Activated CD4-positive, alpha-beta T cell treated with anti-CD3 and anti-CD28 coated beads, Interleukin-2, amount 10 ng/mL, durations not matched to agents 7 days and 5 days (primary cell): ENCODE results near the gene CASK. TPM values are rescaled to one million over a fixed set of nuclear protein-coding genes. Genes with fewer than 3 reads are reported as not detected.

ENCODE experiments used
- CTCF ChIA-PET: fragments of 350-600 bp; sonication (Branson Sonifier 250); formaldehyde crosslinking; loops from one replicate; lab custom pipeline; 2021; ENCODE audit warnings: antibody characterized with exemption; lab: Charles Lee
- POLR2A ChIA-PET: fragments of 350-600 bp; sonication (Branson Sonifier 250); formaldehyde crosslinking; loops from one replicate; lab custom pipeline; 2021; ENCODE audit warnings: antibody characterized with exemption; lab: Charles Lee
- DNase-seq: peaks from one replicate; pipeline ENCODE4 v3.0.0-alpha.2; 2020
- H3K27ac Mint-ChIP-seq: one replicate; pipeline ENCODE4 v1.8.0; 2021; ENCODE audit warnings: mild to moderate bottlenecking, moderate library complexity, mixed read lengths
- H3K27me3 Mint-ChIP-seq: one replicate; pipeline ENCODE4 v1.8.0; 2021; ENCODE audit warnings: mixed read lengths
- H3K36me3 Mint-ChIP-seq: one replicate; pipeline ENCODE4 v1.8.0; 2021; ENCODE audit warnings: low read depth, mixed read lengths
- H3K4me1 Mint-ChIP-seq: one replicate; pipeline ENCODE4 v1.8.0; 2021; ENCODE audit warnings: mixed read lengths
- H3K4me3 Mint-ChIP-seq: one replicate; pipeline ENCODE4 v1.8.0; 2021; ENCODE audit warnings: mild to moderate bottlenecking, moderate library complexity, mixed read lengths
- H3K9me3 Mint-ChIP-seq: one replicate; pipeline ENCODE4 v1.8.0; 2021; ENCODE audit warnings: mixed read lengths
- total RNA-seq, 2 experiments: library from RNA; stranded (reverse); gene quantifications; one replicate each; pipeline ENCODE4 v1.2.3, GENCODE V29; 2021

The CASK gene
- 10 to 100 TPM; 30.8 to 32.4 TPM for total RNA-seq

GRCh38 chrX:41923211-41923977 lies at the start of gene CASK:
Gene CASK (minus strand): TSS chrX:41923554. CDS start chrX:41922988, 566 bp downstream.
- peaks cover 8% of the 10 kb centered on the region for H3K36me3 Mint-ChIP-seq

GRCh38 chrX:41971346-41971745 lies 48.0 kb upstream of the CASK start:
- CTCF ChIA-PET: no interaction called here
- H3K27ac Mint-ChIP-seq: no peak overlapping the region
- H3K36me3 Mint-ChIP-seq: no peaks in the 10 kb centered on the region

More at GRCh38 chrX:41923211-41923977, at the start of gene CASK:
- H3K27me3 Mint-ChIP-seq: no peaks in the 10 kb centered on the region
- CTCF ChIA-PET: interaction anchor here (0.6 to 0.8 kb wide), 2 partner anchors 9 to 39 kb away, joined by 3 read pairs; no protein-coding TSS in a partner anchor
- H3K4me1 Mint-ChIP-seq: peaks cover 22% of the 10 kb centered on the region
- peak within 1 kb of the TSS; percentile 89 for H3K4me3 Mint-ChIP-seq
- peak; percentile 89 for DNase-seq
- no peaks in the 10 kb centered on the region for H3K9me3 Mint-ChIP-seq
- H3K27ac Mint-ChIP-seq: peak within 1 kb of the TSS; percentile 92
- POLR2A ChIA-PET: no interaction called here

GRCh38 chrX:41970419-41970818 lies 47.1 kb upstream of the CASK start:
- DNase-seq: no peak
- Mint-ChIP-seq H3K27me3 (peaks cover 1% of the 10 kb centered on the region), H3K4me3 (no peak overlapping the region), H3K4me1 (no peaks in the 10 kb centered on the region), H3K36me3 (no peaks in the 10 kb centered on the region), H3K9me3 (peaks cover 3% of the 10 kb centered on the region), H3K27ac (no peak overlapping the region)
- CTCF ChIA-PET: no interaction called here
- POLR2A ChIA-PET: no interaction called here

More at GRCh38 chrX:41971346-41971745, 48.0 kb upstream of the CASK start:
- no peak for DNase-seq
- H3K4me1 Mint-ChIP-seq: no peaks in the 10 kb centered on the region
- H3K4me3 Mint-ChIP-seq: no peak overlapping the region
- peaks cover 3% of the 10 kb centered on the region for H3K9me3 Mint-ChIP-seq
- H3K27me3 Mint-ChIP-seq: peaks cover 1% of the 10 kb centered on the region
- POLR2A ChIA-PET: interaction anchor here (0.5 kb wide), 1 partner anchor 308 kb away, joined by 7 read pairs; no protein-coding TSS in a partner anchor

GRCh38 chrX:41963348-41963747 lies 40.0 kb upstream of the CASK start:
- POLR2A ChIA-PET: no interaction called here
- no peaks in the 10 kb centered on the region for H3K36me3 Mint-ChIP-seq
- H3K4me1 Mint-ChIP-seq: peaks cover 1% of the 10 kb centered on the region
- CTCF ChIA-PET: no interaction called here
- DNase-seq: no peak
- H3K27me3 Mint-ChIP-seq: no peaks in the 10 kb centered on the region
- H3K27ac Mint-ChIP-seq: peak overlapping the region; percentile 66
- no peak overlapping the region for H3K4me3 Mint-ChIP-seq
- peaks cover 2% of the 10 kb centered on the region for H3K9me3 Mint-ChIP-seq

- no peak for DNase-seq
- H3K9me3 Mint-ChIP-seq: peaks cover 2% of the 10 kb centered on the region
- ChIA-PET CTCF (no interaction called here), POLR2A (no interaction called here)
- no peaks in the 10 kb centered on the region for H3K27me3 Mint-ChIP-seq
- peaks cover 1% of the 10 kb centered on the region for H3K4me1 Mint-ChIP-seq
- H3K27ac Mint-ChIP-seq: no peak overlapping the region
- no peaks in the 10 kb centered on the region for H3K36me3 Mint-ChIP-seq
- no peak overlapping the region for H3K4me3 Mint-ChIP-seq
Observed at GRCh38 chrX:41960142-41960541, 36.8 kb upstream of the CASK start.

- Mint-ChIP-seq H3K27me3 (no peaks in the 10 kb centered on the region), H3K27ac (no peak overlapping the region), H3K4me1 (peaks cover 1% of the 10 kb centered on the region), H3K9me3 (peaks cover 2% of the 10 kb centered on the region), H3K36me3 (no peaks in the 10 kb centered on the region), H3K4me3 (no peak overlapping the region)
- CTCF ChIA-PET: no interaction called here
- POLR2A ChIA-PET: no interaction called here
- DNase-seq: no peak
Observed at GRCh38 chrX:41958861-41959260, 35.5 kb upstream of the CASK start.

- ChIA-PET POLR2A (no interaction called here), CTCF (no interaction called here)
- H3K36me3 Mint-ChIP-seq: no peaks in the 10 kb centered on the region
- no peak for DNase-seq
- H3K27ac Mint-ChIP-seq: no peak overlapping the region
- H3K4me3 Mint-ChIP-seq: no peak overlapping the region
- H3K4me1 Mint-ChIP-seq: peaks cover 1% of the 10 kb centered on the region
- H3K9me3 Mint-ChIP-seq: no peaks in the 10 kb centered on the region
- H3K27me3 Mint-ChIP-seq: no peaks in the 10 kb centered on the region
Observed at GRCh38 chrX:41956027-41956426, 32.7 kb upstream of the CASK start.

- ChIA-PET POLR2A (no interaction called here), CTCF (no interaction called here)
- H3K27me3 Mint-ChIP-seq: no peaks in the 10 kb centered on the region
- no peaks in the 10 kb centered on the region for H3K9me3 Mint-ChIP-seq
- DNase-seq: no peak
- no peaks in the 10 kb centered on the region for H3K36me3 Mint-ChIP-seq
- no peak overlapping the region for H3K27ac Mint-ChIP-seq
- H3K4me3 Mint-ChIP-seq: no peak overlapping the region
- H3K4me1 Mint-ChIP-seq: peaks cover under 1% of the 10 kb centered on the region
Observed at GRCh38 chrX:41952102-41952501, 28.7 kb upstream of the CASK start.

GRCh38 chrX:41946989-41947612 lies 23.7 kb upstream of the CASK start:
- Mint-ChIP-seq H3K9me3 (no peaks in the 10 kb centered on the region), H3K27ac (no peak overlapping the region), H3K4me1 (peaks cover 2% of the 10 kb centered on the region), H3K4me3 (no peak overlapping the region), H3K36me3 (no peaks in the 10 kb centered on the region), H3K27me3 (no peaks in the 10 kb centered on the region)
- ChIA-PET POLR2A (no interaction called here), CTCF (no interaction called here)
- no peak for DNase-seq

GRCh38 chrX:41946235-41946634 lies 22.9 kb upstream of the CASK start:
- ChIA-PET CTCF (no interaction called here), POLR2A (no interaction called here)
- H3K27me3 Mint-ChIP-seq: no peaks in the 10 kb centered on the region
- no peaks in the 10 kb centered on the region for H3K9me3 Mint-ChIP-seq
- H3K4me1 Mint-ChIP-seq: peaks cover 2% of the 10 kb centered on the region
- no peaks in the 10 kb centered on the region for H3K36me3 Mint-ChIP-seq
- H3K27ac Mint-ChIP-seq: no peak overlapping the region
- no peak for DNase-seq
- H3K4me3 Mint-ChIP-seq: no peak overlapping the region

- no peak for DNase-seq
- Mint-ChIP-seq H3K9me3 (peaks cover 3% of the 10 kb centered on the region), H3K27ac (no peak overlapping the region), H3K4me3 (no peak overlapping the region), H3K27me3 (no peaks in the 10 kb centered on the region), H3K4me1 (peaks cover 14% of the 10 kb centered on the region), H3K36me3 (no peaks in the 10 kb centered on the region)
- POLR2A ChIA-PET: no interaction called here
- CTCF ChIA-PET: interaction anchor here (0.6 kb wide), 1 partner anchor 1253 kb away, joined by 3 read pairs; no protein-coding TSS in a partner anchor
Observed at GRCh38 chrX:41935832-41936231, 12.5 kb upstream of the CASK start.

GRCh38 chrX:41933546-41933945 lies 10.2 kb upstream of the CASK start:
- H3K27me3 Mint-ChIP-seq: peaks cover 11% of the 10 kb centered on the region
- DNase-seq: no peak
- no peaks in the 10 kb centered on the region for H3K36me3 Mint-ChIP-seq
- H3K27ac Mint-ChIP-seq: no peak overlapping the region
- peaks cover 14% of the 10 kb centered on the region for H3K4me1 Mint-ChIP-seq
- peaks cover 3% of the 10 kb centered on the region for H3K9me3 Mint-ChIP-seq
- CTCF ChIA-PET: interaction anchor here (0.6 to 0.9 kb wide), 3 partner anchors 29 to 420 kb away, joined by 3 read pairs; no protein-coding TSS in a partner anchor
- POLR2A ChIA-PET: no interaction called here
- no peak overlapping the region for H3K4me3 Mint-ChIP-seq

- no peak for DNase-seq
- H3K27me3 Mint-ChIP-seq: peaks cover 11% of the 10 kb centered on the region
- POLR2A ChIA-PET: no interaction called here
- H3K36me3 Mint-ChIP-seq: no peaks in the 10 kb centered on the region
- H3K4me1 Mint-ChIP-seq: peaks cover 14% of the 10 kb centered on the region
- no peak overlapping the region for H3K27ac Mint-ChIP-seq
- H3K9me3 Mint-ChIP-seq: peaks cover 3% of the 10 kb centered on the region
- H3K4me3 Mint-ChIP-seq: no peak overlapping the region
- CTCF ChIA-PET: interaction anchor here (0.6 kb wide), 1 partner anchor 420 kb away, joined by 3 read pairs; no protein-coding TSS in a partner anchor
Observed at GRCh38 chrX:41932885-41933284, 9.5 kb upstream of the CASK start.
